Measurements from ENCODE around the gene RBBP8NL.
"Not testable (repeated sequence)": the region's sequence is repeated elsewhere in the genome, so short reads cannot be mapped to it uniquely, and the experiment has no call there.

Gene RBBP8NL

DNA sequence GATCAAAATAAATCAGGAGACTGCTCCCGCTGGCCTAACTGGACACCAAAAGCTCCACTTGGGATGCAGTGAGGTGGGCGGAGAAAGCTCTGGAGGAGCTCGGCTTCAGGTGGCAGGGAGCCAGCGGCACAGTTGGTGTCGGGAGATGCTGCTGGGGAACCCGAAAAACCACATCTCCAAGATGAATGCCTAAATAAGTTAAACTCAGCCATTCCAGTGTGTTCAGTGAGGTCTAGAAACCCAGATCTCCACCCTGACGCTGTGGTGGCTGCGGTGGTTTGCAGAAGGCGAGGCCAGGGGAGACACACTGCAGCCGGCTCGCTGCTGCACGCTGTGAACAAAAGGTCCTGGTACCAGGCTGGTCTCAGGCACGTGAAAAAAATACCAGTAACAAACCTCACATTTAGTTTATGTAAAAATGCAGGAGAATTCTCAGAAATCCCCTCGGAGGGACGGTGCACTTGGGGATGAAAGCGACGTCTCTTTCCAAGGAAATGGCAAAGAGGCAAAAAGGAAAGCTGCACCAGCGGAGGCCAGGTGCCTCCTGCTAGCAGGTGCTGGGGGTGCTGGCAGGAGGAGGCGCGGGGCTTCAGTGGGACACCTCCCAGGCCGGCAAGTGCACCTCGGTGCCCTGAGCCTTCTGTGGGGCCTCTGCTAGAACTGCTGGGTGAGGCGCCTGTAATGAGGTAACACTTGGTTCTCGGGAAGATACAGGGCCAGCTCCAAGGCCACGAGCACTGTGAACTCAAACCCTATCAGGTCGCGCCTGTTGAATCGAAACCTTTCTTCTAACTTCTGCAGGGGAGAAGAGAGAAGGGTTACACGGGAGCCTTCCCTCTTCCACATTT is 36.8 kb downstream of the RBBP8NL start:
- DNase-seq, result no peak

DNA sequence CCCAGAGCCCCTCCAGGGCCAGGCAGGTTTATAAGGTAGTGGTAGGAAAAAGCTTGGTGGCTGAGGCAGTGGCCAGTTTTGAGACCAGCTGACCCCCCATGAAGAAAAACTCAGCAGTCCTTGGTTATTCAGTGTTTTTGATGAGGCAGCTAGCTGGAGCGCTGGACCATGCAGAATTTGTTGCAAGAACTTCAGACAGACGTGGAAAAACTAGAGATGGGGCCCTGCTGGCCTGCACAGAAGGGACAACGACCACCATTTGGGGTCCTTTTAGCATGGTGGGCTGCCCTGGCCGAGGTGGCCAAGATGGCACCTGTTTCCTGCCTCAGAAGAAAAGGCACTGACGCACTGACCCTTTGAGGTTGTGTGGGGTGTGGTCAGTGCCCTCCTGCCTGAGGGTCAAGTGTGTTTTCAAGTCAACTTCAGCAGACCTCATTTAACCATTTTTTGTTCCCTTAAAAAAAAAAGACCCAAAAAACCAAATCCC is 37.7 kb downstream of the RBBP8NL start:
- DNase-seq, result no peak

DNA sequence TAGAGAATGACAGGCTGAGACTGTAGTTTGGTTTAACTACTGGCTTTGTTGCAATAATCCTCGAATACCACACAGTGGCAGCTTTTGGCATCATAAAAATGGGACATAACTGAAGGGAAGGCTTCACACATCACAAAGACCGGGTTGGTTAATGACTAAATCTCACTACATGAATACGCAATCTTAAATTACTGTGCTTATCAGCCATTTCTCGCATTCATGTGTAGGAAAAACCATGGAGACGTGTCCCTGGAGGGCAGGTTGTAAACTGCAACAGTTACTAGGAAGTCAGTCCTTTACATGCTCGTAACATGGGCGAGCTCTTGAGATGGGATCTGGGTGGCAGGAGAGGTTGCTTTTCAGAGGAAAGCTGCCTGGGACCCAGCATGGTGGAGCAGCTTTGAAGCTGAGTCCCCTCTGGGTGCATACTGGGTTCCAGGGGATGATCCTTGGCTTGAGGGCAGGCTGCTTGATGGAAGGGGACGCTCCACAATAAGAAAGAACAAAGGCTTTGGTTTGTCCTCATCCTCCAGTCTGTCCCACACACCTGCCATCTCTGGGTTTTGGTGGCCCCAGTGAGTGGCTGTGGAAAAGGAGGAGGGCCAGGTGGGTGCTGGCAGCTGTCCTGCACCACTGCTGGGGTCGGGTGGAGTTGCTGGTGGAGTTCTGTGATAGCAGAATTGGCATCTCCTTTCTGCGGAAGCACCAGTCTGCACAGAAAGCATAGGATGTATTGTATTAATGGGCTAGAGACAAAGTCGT is 38.3 kb downstream of the RBBP8NL start:
- DNase-seq, result no peak

DNA sequence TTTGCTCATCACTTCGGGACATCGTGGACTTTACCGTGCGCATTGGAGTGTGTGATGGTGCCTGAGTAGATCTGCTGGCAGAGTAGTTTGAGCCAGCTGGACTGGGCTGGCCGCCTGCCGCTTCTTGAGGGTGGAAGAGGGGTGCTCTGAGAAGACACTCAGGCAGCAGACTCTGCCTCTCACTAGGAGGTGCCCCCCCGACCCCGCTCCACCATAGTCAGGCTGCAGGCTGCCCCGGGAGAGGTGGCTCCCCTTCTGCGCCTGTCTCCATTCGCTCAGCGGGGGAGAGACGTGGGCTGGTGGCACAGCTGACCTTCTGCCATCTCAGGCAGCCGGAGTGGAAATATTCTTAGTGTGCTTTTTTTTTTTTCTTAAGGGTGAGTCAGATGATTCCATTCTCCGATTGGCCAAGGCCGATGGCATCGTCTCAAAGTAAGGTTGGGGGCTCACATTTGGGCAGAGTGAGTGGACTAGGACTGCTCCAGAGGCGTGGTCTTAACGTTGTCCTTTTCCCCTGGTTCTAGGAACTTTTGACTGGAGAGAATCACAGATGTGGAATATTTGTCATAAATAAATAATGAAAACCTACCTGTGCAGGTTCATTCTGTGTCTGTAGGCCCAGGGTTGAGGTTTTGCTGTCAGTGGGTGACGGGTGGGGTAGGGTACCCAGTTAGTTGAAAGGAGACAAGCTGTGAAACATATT is 39.3 kb downstream of the RBBP8NL start:
- no peak for DNase-seq

DNA sequence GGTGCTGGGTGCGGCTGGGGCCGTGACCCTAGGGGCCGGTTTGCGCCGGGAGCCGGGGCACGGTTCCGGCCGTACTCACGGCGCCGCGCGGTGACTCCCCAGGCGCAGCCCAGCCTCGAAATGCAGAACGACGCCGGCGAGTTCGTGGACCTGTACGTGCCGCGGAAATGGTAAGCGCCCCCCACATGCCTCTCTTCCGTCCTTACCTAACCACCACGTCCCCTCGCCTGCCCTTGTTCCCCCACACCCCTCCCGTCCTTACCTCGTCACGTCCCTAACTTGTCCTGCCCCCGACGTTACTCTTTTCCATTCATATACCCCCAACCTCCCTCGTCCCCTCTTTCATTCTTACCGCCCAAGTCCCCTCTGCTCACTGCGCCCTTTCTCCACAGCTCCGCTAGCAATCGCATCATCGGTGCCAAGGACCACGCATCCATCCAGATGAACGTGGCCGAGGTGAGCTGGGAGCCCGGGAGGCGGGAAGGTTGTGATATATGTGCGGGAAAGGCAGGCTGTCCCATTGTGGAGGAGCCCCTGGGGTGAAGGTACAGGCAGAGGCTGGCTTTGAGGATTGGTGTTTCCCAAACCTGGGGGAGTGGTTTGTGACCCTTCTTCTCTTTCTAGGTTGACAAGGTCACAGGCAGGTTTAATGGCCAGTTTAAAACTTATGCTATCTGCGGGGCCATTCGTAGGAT is 40.0 kb downstream of the RBBP8NL start:
- DNase-seq, result no peak

GRCh38 chr20:62386383-62387218 is 40.7 kb downstream of the RBBP8NL start, which contains the start of gene RPS21:
RPS21 (plus strand) TSS chr20:62387103; CDS start chr20:62387339, 236 bp downstream.
- peak; percentile 84 for DNase-seq

GRCh38 chr20:62382306-62383198 is 44.8 kb downstream of the RBBP8NL start:
- peak; percentile 74 for DNase-seq

- DNase-seq, result no peak
Observed at GRCh38 chr20:62381842-62382241, 45.5 kb downstream of the RBBP8NL start.

DNA sequence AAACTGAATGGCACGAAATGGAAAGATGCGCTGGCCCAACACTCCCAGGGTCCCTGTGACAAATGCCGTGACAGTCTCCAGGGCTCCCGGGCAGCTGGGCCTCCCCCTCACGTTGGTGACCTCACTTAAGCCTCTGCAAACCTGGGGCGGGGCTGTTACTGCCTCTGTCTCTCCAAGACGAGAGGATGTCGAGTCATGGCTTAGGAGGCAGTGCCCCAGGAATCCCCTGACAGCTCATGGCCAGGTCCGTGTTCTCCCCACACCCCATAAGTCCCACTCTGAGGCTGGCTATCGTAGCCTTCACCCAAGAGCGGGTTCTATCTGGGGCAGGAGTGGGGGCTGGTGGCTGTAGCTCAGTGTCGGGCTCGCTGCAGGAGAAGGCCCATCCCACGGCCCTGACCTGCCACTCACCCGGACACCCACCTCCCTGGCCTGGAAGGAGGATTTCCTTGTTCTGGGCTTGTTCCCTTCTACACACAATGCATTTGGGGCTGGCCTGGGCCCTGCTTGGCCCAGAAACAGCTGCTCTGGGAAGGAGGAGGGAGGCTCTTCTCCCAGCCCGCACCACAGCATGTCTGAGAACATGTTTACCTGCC is 46.0 kb downstream of the RBBP8NL start:
- no peak for DNase-seq

DNA sequence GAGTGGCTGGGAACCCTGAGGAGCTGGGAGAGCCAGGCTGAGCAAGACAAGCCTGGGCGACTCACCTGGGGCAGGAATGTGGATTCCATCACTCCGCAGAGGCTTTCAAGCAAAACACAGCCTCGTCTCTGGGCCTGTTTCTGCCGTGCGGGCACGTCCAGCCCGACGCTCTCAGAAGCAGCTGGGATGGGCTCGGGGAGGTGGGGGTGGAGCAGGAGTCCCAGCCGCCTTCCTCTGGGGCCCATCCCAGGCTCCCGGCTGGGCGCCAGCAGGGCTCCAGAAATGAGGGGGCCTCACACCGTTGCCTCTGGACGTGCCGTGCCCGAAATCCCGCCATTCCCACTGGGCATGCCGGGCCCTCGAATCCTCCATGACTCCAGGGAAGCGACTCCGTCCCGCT is 49.1 kb downstream of the RBBP8NL start:
- DNase-seq, result no peak

DNA sequence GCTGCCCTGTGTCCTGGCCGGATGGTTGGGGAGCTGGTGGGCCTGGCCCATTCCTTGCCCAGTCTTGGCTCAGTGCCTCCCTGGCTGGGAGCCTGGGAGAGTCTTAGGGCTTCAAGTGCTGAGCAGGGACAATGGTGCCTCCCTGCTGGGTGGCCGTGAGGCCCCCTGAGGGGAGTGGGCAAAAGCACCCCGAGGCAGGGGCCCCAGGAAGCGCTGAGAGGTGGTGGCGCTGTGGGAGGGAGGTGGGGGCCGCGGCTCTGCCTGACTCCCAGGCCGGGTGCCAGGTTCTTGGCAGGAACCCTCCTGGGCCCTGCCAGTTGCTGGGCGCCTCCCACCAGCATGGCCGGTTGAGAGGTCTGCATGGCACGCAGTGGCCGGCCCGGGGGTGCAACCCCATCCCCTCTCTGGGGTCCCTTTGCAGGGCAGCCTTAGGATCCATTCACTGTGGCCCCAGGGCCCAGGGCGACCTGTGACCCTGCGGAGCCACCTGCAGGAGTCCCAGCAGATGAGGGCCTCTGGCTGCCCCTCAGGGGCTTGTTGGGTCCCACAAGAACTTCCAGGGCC is 49.6 kb downstream of the RBBP8NL start:
- DNase-seq, result no peak

DNA sequence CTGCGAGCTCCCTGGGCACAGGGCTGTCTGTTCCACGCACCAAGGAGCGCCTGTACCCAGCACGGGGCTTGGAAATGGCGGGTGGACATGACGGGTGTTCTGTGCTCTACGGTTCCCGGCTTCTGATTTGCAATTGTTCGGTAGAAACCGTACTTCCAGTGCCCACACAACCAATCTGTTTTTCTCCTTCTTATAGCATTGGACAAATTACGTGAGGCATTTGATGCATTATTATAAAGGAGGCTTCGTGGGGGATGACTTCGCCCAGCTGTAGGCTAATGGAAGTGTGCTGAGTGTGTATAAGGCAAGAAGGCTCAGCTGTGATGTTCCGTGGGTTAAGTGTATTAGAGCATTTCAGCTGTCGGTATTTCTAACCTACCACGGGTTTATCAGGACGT is 50.3 kb downstream of the RBBP8NL start:
- DNase-seq, result no peak

DNA sequence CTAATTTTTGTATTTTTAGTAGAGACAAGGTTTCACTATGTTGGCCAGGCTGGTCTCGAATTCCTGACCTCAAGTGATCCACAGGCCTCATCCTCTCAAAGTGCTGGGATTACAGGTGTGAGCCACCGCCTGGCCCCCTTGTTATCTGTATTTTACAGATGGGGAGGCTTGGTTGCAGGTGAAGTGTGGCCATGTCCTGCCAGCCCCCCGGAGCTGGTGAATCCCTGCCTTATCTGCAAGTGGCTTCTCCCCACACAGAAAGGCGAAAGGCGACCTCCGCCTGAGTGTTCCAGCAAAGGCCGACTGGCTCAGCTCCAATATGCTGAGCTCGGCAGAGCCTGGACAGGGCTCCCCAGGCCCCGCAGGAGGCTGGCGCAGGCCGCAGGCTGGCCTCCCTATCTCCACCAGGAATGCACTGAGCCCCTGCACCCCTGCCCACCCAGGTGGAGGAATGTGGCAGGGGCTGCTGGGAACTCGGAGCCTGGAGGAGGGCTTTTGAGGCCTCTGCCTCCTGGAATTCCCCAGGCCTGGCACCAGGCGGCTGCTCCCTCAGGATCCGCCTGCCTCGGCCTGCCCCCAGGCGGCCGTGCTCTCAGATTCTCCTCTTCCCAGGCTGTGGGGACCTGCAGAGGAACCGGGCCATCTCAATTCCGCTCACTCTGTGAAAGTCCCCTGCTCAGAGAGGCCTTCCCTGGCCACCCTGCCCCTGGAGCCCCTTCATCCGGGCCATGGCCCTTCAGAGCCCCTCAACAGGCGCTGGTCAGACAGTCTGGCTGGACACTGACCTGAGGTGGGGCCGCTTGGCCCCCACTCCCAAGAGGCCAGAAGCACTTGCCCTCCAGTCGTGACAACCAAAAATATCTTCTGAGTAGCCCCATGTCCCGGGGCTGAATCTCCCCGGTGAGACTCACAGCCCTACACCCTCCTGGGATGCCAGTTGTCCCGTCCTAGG is 51.0 kb downstream of the RBBP8NL start:
- DNase-seq, result no peak

DNA sequence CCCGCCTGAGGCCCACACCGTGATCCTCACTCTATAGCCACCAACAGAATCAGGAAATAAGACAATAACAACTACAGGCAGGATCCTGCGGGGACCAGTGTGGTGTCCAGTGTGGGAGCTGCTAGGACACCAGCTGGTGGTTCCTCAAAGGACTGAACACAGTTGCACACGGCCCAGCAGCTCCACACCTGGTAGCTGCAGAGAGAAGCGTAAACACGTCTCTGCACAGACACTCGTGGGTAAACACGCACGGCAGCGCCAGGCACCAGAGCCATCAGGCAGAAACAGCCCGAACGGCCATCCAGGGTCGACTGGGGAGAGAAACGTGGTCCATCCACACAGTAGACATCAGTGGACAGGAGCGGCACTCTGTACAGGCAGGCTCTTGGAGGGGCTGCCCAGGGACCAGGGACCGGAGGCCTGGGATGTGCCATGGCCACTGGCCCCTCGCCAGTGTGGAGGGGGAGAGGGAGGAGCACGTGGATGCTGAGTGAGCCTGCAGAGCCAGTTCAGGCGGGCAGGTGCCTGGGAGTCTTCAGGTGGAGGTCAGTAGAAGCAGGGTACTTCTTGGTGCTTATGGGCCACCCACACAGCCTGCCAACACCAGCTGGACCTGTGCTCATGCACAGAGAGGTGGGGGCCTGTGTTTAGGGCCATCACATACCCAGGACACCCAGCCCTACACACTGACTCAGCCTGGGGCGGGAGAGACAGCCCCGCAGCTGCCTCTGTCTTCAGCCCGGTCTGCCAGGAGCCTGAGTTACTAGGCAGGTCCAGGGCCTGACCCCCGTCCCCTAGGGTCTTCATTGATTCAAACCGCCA is 52.8 kb downstream of the RBBP8NL start:
- no peak for DNase-seq

- not testable (repeated sequence) for DNase-seq
Observed at GRCh38 chr20:62373631-62374179, 53.6 kb downstream of the RBBP8NL start.

DNA sequence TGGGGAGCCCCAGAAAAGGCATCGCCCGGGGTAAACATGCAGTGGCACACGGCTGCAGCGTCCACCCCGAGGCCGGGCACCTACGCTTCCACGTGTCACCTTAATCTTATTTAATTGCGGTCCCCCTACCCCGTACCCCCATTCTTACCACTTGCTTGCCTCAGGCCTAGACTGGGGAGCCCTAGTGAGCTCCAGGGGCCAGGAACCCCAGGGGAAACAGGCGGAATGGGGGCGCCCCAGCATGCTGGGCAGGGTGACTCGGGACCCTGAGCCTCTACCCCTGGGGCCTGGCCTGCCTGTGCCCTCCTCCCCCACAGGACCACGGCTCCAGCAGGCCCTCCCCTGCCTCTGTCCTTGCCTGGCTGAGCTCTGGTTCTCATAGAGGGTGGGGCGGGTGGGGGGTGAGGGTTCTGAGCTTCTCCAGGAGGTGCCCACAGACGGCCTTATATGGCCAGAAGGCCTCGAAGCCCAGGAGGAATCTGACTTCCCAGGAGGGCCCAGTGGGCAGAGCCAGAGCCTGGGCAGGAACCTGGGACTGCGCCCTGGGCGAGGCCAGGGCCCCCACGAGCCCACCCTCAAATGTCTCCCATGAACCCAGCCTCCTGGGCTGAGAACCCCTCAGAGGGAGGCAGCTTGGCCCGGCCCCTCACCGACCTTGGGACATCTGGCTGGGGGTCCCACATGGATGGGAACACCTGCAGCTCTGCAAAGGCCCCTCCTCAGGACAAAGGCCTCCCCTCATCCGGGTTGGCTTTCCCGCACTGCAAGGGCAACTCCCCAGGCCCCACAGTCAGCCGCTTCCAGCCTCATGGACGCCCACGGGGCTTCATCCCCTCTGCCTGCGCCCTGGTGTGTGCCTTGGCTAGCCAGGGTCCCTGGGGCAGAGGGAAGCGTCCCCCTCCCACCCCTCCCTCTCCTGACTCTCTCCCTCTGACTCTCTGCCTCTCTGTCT is 55.0 kb downstream of the RBBP8NL start:
- no peak for DNase-seq
